ENCODE data around the gene ULK4.

The ULK4 gene

GRCh38 chr3:41364736-41365135 lies 597.2 kb downstream of the ULK4 start:
- peak overlapping the region; percentile 98 for H3K27ac ChIP-seq
- TF ChIP-seq CTCF (conservative IDR thresholded peaks at IDR 0.05): 0 out of 2 replicates have a peak, but pooled peaks have one; percentile 26

- TF ChIP-seq CTCF (conservative IDR thresholded peaks at IDR 0.05): no peak
These were observed 597.9 kb downstream of the ULK4 start for GRCh38 chr3:41363830-41364523.

GRCh38 chr3:41362638-41363559 lies 599.0 kb downstream of the ULK4 start:
- TF ChIP-seq CTCF (conservative IDR thresholded peaks at IDR 0.05): no peak
- peak overlapping the region; percentile 98 for H3K27ac ChIP-seq

More at GRCh38 chr3:41363830-41364523, 597.9 kb downstream of the ULK4 start:
- peak overlapping the region; percentile 98 for H3K27ac ChIP-seq

GRCh38 chr3:41357271-41357670 lies 604.6 kb downstream of the ULK4 start:
- TF ChIP-seq CTCF (conservative IDR thresholded peaks at IDR 0.05): no peak
- no peak overlapping the region for H3K27ac ChIP-seq

GRCh38 chr3:41356775-41357174 lies 605.1 kb downstream of the ULK4 start:
- no peak for TF ChIP-seq CTCF (conservative IDR thresholded peaks at IDR 0.05)
- H3K27ac ChIP-seq: no peak overlapping the region

- TF ChIP-seq CTCF (conservative IDR thresholded peaks at IDR 0.05): no peak
- H3K27ac ChIP-seq: no peak overlapping the region
These were observed 609.4 kb downstream of the ULK4 start for GRCh38 chr3:41352510-41352909.

GRCh38 chr3:41350441-41350840 lies 611.5 kb downstream of the ULK4 start:
- no peak overlapping the region for H3K27ac ChIP-seq
- TF ChIP-seq CTCF (conservative IDR thresholded peaks at IDR 0.05): no peak

Measured in VCaP (cell line).